Measurements from ENCODE around the gene GLRB.
A peak's percentile ranks its signal among the peaks of the same experiment; 100 is the strongest.
"Not testable (repeated sequence)": the region's sequence is repeated elsewhere in the genome, so short reads cannot be mapped to it uniquely, and the experiment has no call there.

The GLRB gene

GRCh38 chr4:157095716-157096115, 19.8 kb downstream of the GLRB start:
- TF ChIP-seq POLR2A (IDR thresholded peaks at IDR 0.05; ENCODE audit: low read depth, low read length) = no peak
- no peak for FAIRE-seq

GRCh38 chr4:157096439-157096838, 20.5 kb downstream of the GLRB start:
- no peak for DNase-seq (ENCODE audit: insufficient read length, low spot score)
- no peak for FAIRE-seq
- TF ChIP-seq POLR2A (IDR thresholded peaks at IDR 0.05; ENCODE audit: low read depth, low read length) = no peak

More at GRCh38 chr4:157095716-157096115, 19.8 kb downstream of the GLRB start:
- no peak for DNase-seq (ENCODE audit: insufficient read length, low spot score)

GRCh38 chr4:157099506-157099905, 23.6 kb downstream of the GLRB start:
- FAIRE-seq = no peak
- TF ChIP-seq POLR2A (IDR thresholded peaks at IDR 0.05; ENCODE audit: low read depth, low read length) = no peak
- DNase-seq (ENCODE audit: insufficient read length, low spot score) = no peak

- no peak for FAIRE-seq
- no peak for TF ChIP-seq POLR2A (IDR thresholded peaks at IDR 0.05; ENCODE audit: low read depth, low read length)
- DNase-seq (ENCODE audit: insufficient read length, low spot score) = no peak
Observed at GRCh38 chr4:157104541-157104940, 28.6 kb downstream of the GLRB start.

- TF ChIP-seq POLR2A (IDR thresholded peaks at IDR 0.05; ENCODE audit: low read depth, low read length) = no peak
- FAIRE-seq (no peak), DNase-seq (ENCODE audit: insufficient read length, low spot score) (no peak)
Observed at GRCh38 chr4:157114671-157115070, 38.7 kb downstream of the GLRB start.

- peak; percentile 61 for FAIRE-seq
- TF ChIP-seq POLR2A (IDR thresholded peaks at IDR 0.05; ENCODE audit: low read depth, low read length) = no peak
- DNase-seq (ENCODE audit: insufficient read length, low spot score) = no peak
Observed at GRCh38 chr4:157115613-157116335, 39.8 kb downstream of the GLRB start.

- TF ChIP-seq POLR2A (IDR thresholded peaks at IDR 0.05; ENCODE audit: low read depth, low read length) = no peak
- no peak for DNase-seq (ENCODE audit: insufficient read length, low spot score)
- FAIRE-seq = no peak
Observed at GRCh38 chr4:157121401-157121800, 45.5 kb downstream of the GLRB start.

GRCh38 chr4:157127571-157127970, 51.6 kb downstream of the GLRB start:
- FAIRE-seq = no peak

GRCh38 chr4:157128395-157128794, 52.4 kb downstream of the GLRB start:
- no peak for FAIRE-seq
- TF ChIP-seq POLR2A (IDR thresholded peaks at IDR 0.05; ENCODE audit: low read depth, low read length) = no peak
- no peak for DNase-seq (ENCODE audit: insufficient read length, low spot score)

More at GRCh38 chr4:157127571-157127970, 51.6 kb downstream of the GLRB start:
- TF ChIP-seq POLR2A (IDR thresholded peaks at IDR 0.05; ENCODE audit: low read depth, low read length) = no peak
- DNase-seq (ENCODE audit: insufficient read length, low spot score) = no peak

- DNase-seq (ENCODE audit: insufficient read length, low spot score) (no peak), FAIRE-seq (no peak)
- no peak for TF ChIP-seq POLR2A (IDR thresholded peaks at IDR 0.05; ENCODE audit: low read depth, low read length)
Observed at GRCh38 chr4:157141976-157142375, 66.0 kb downstream of the GLRB start.

GRCh38 chr4:157143369-157143768, 67.4 kb downstream of the GLRB start:
- DNase-seq (ENCODE audit: insufficient read length, low spot score) (no peak), FAIRE-seq (no peak)
- TF ChIP-seq POLR2A (IDR thresholded peaks at IDR 0.05; ENCODE audit: low read depth, low read length) = no peak

GRCh38 chr4:157151711-157152110, 75.8 kb downstream of the GLRB start:
- no peak for DNase-seq (ENCODE audit: insufficient read length, low spot score)
- FAIRE-seq = no peak
- no peak for TF ChIP-seq POLR2A (IDR thresholded peaks at IDR 0.05; ENCODE audit: low read depth, low read length)

- no peak for FAIRE-seq
- no peak for TF ChIP-seq POLR2A (IDR thresholded peaks at IDR 0.05; ENCODE audit: low read depth, low read length)
Observed at GRCh38 chr4:157165935-157166610, 90.1 kb downstream of the GLRB start.

GRCh38 chr4:157170321-157170720, 94.4 kb downstream of the GLRB start:
- no peak for TF ChIP-seq POLR2A (IDR thresholded peaks at IDR 0.05; ENCODE audit: low read depth, low read length)
- FAIRE-seq (no peak), DNase-seq (ENCODE audit: insufficient read length, low spot score) (no peak)

More at GRCh38 chr4:157165935-157166610, 90.1 kb downstream of the GLRB start:
- no peak for DNase-seq (ENCODE audit: insufficient read length, low spot score)

- DNase-seq (ENCODE audit: insufficient read length, low spot score) = no peak
- FAIRE-seq = no peak
- TF ChIP-seq POLR2A (IDR thresholded peaks at IDR 0.05; ENCODE audit: low read depth, low read length) = no peak
Observed at GRCh38 chr4:157172011-157172410, 96.1 kb downstream of the GLRB start.

- not testable (repeated sequence) for FAIRE-seq; DNase-seq (ENCODE audit: insufficient read length, low spot score)
Observed at GRCh38 chr4:157180268-157180667, 104.3 kb downstream of the GLRB start.

Data from H54 (cell line).